Nephron progenitor cell (in vitro differentiated cells): ENCODE data around the gene GCHFR.

Source experiments
- DNase-seq: peaks from one replicate; pipeline ENCODE4 v3.0.0; 2021
- H3K27ac Mint-ChIP-seq: 2 replicates; pipeline ENCODE4 v1.8.0; 2021; ENCODE audit warnings: mild to moderate bottlenecking, moderate library complexity, mixed read lengths
- H3K27me3 Mint-ChIP-seq: 2 replicates; pipeline ENCODE4 v1.8.0; 2021; ENCODE audit warnings: mild to moderate bottlenecking, low read depth, mixed read lengths; ENCODE audit not compliant: poor library complexity
- H3K36me3 Mint-ChIP-seq: 2 replicates; pipeline ENCODE4 v1.8.0; 2021; ENCODE audit warnings: low read depth, mixed read lengths
- H3K4me1 Mint-ChIP-seq: 2 replicates; pipeline ENCODE4 v1.8.0; 2021; ENCODE audit warnings: mixed read lengths
- H3K4me3 Mint-ChIP-seq: 2 replicates; pipeline ENCODE4 v1.8.0; 2021; ENCODE audit warnings: mild to moderate bottlenecking, moderate library complexity, mixed read lengths
- H3K9me3 Mint-ChIP-seq: 2 replicates; pipeline ENCODE4 v1.8.0; 2021; ENCODE audit warnings: mild to moderate bottlenecking, moderate library complexity, mixed read lengths
- TF ChIP-seq, protein P1 (sequence below): fragments of 200-600 bp; sonication (generic); IDR thresholded peaks from 2 replicates; pipeline ENCODE4 v1.5.0; 2021; ENCODE audit warnings: antibody characterized with exemption

The GCHFR gene

GRCh38 chr15:40754883-40755811 is 8.7 kb upstream of the GCHFR start, which contains the start of gene RMDN3:
TSS of gene RMDN3 (minus strand) at chr15:40755254. CDS start at chr15:40754783, 471 bp downstream.
- TF ChIP-seq, protein P1, sequence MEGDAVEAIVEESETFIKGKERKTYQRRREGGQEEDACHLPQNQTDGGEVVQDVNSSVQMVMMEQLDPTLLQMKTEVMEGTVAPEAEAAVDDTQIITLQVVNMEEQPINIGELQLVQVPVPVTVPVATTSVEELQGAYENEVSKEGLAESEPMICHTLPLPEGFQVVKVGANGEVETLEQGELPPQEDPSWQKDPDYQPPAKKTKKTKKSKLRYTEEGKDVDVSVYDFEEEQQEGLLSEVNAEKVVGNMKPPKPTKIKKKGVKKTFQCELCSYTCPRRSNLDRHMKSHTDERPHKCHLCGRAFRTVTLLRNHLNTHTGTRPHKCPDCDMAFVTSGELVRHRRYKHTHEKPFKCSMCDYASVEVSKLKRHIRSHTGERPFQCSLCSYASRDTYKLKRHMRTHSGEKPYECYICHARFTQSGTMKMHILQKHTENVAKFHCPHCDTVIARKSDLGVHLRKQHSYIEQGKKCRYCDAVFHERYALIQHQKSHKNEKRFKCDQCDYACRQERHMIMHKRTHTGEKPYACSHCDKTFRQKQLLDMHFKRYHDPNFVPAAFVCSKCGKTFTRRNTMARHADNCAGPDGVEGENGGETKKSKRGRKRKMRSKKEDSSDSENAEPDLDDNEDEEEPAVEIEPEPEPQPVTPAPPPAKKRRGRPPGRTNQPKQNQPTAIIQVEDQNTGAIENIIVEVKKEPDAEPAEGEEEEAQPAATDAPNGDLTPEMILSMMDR = no peak
- Mint-ChIP-seq H3K27me3 (no peaks in the 10 kb centered on the region), H3K4me1 (peaks cover 46% of the 10 kb centered on the region), H3K36me3 (peaks cover 6% of the 10 kb centered on the region), H3K9me3 (no peaks in the 10 kb centered on the region), H3K4me3 (peak within 1 kb of the TSS; percentile 97), H3K27ac (peak within 1 kb of the TSS; percentile 98)
- peak; percentile 97 for DNase-seq

GRCh38 chr15:40755812-40756208 is 8.1 kb upstream of the GCHFR start:
- H3K36me3 Mint-ChIP-seq = peaks cover 6% of the 10 kb centered on the region
- peak overlapping the region; percentile 97 for H3K4me3 Mint-ChIP-seq
- H3K27ac Mint-ChIP-seq = peak overlapping the region; percentile 98
- H3K4me1 Mint-ChIP-seq = peaks cover 53% of the 10 kb centered on the region
- no peak for DNase-seq
- no peaks in the 10 kb centered on the region for H3K9me3 Mint-ChIP-seq
- no peaks in the 10 kb centered on the region for H3K27me3 Mint-ChIP-seq
- TF ChIP-seq, protein P1 = no peak

- Mint-ChIP-seq H3K36me3 (no peaks in the 10 kb centered on the region), H3K27ac (peak overlapping the region; percentile 81), H3K9me3 (no peaks in the 10 kb centered on the region), H3K4me1 (peaks cover 56% of the 10 kb centered on the region), H3K4me3 (peak overlapping the region; percentile 31), H3K27me3 (no peaks in the 10 kb centered on the region)
- DNase-seq = no peak
- TF ChIP-seq, protein P1 = no peak
Observed at GRCh38 chr15:40756938-40757337, 6.9 kb upstream of the GCHFR start.

DNA sequence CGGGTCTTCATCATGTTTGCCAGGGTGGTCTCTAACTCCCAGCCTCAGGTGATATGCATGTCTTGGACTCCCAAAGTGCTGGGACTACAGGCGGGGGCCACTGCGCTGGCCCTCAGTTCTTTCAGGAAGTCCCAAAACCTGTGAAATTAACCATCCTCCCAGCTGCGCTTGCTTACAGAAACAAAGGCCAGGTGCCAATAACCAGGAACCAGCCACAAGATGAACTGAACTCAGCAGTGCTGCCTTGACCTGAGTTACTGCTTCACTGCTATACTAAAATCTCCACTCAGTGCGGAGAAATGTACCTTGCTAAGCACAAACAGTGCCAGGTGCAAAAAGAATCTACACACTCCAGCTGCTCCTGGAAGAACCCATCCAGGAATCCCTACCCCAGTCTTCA is 3.9 kb upstream of the GCHFR start:
- DNase-seq = no peak
- Mint-ChIP-seq H3K9me3 (no peaks in the 10 kb centered on the region), H3K36me3 (no peaks in the 10 kb centered on the region), H3K27ac (no peak overlapping the region), H3K27me3 (peaks cover 7% of the 10 kb centered on the region), H3K4me3 (no peak overlapping the region), H3K4me1 (peaks cover 55% of the 10 kb centered on the region)
- TF ChIP-seq, protein P1 = no peak

DNA sequence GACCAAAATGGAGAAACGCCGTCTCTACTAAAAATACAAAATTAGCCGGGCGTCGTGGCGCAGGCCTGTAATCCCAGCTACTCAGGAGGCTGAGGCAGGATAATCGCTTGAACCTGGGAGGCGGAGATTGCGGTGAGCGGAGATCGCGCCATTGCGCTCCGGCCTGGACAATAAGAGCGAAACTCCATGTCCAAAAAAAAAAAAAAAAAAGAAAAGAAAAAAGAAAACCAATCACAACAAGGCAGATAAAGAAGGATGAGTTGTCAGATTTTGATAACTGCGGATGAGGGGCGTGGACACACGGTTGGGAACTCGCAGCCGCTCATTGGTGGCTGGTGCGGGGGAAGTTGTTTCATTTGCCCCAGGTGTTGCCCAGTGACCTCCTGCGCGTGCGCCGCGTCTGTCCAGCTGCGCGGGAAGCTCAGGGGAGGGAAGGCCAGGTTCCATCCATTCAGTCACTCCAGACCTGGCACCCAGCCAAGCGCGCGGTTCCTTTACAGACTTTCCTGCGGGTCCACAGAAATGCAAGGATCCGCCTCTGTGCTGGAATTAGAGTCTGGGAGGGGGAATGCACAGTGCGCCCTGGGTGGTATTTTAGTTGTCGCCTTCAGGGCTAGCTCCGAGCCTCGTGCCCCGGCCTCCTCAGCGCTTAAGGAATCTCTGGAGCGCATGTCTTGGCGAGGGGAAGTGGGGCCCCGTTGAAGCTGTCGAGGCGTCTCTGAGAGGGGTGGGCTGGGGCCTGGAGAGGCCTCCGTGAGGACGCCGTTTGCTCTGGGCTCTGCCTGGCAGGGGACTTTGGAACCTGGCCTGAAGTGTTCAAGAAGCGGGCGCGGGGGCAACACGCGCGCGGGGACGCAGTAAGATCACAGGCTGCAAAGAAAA is 708 bp upstream of the GCHFR start:
- Mint-ChIP-seq H3K4me1 (peaks cover 51% of the 10 kb centered on the region), H3K9me3 (no peaks in the 10 kb centered on the region), H3K27me3 (peaks cover 7% of the 10 kb centered on the region), H3K4me3 (peak overlapping the region; percentile 85), H3K27ac (peak overlapping the region; percentile 68), H3K36me3 (no peaks in the 10 kb centered on the region)
- TF ChIP-seq, protein P1 = no peak
- no peak for DNase-seq
